Measurements from ENCODE around the gene MGAT3.

GRCh38 chr22:39517470-39517869, 60.7 kb downstream of the MGAT3 start:
- no peak for TF ChIP-seq CTCF (IDR thresholded peaks at IDR 0.05)
- no peak for TF ChIP-seq EP300 (IDR thresholded peaks at IDR 0.05)
